HG02642 (cell line): ENCODE data around the gene GAS7.

ENCODE experiments used
- ATAC-seq: cut with Tn5 transposase; IDR thresholded peaks from one replicate; pipeline ENCODE4 v1.9.1; 2021; ENCODE audit warnings: mild to moderate bottlenecking; ENCODE audit not compliant: unreplicated experiment, poor library complexity

The GAS7 gene

DNA sequence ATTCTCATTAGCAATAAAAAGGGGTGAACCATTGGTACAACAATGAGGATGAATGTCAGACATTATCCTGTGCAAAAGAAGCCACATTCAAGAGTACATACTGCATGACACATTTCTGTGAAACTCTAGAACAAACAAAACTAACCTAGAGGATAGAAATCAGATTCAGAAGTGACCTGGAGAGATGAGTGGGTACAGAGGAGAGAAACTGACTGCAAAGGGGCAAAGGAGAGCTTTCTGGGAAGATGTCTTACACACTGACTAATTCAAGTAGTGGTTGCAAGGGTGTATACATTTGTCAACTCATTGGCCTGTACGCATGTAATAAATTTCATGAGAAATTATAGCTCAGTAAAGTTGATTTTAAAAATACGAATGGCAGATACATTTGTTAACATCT, 115.6 kb downstream of the GAS7 start:
- no peak for ATAC-seq

- ATAC-seq: no peak
Measured at GRCh38 chr17:10081571-10082169, 116.7 kb downstream of the GAS7 start.

GRCh38 chr17:10077561-10078299, 120.7 kb downstream of the GAS7 start:
- ATAC-seq: no peak

GRCh38 chr17:10075919-10076318, 122.5 kb downstream of the GAS7 start:
- ATAC-seq: no peak

DNA sequence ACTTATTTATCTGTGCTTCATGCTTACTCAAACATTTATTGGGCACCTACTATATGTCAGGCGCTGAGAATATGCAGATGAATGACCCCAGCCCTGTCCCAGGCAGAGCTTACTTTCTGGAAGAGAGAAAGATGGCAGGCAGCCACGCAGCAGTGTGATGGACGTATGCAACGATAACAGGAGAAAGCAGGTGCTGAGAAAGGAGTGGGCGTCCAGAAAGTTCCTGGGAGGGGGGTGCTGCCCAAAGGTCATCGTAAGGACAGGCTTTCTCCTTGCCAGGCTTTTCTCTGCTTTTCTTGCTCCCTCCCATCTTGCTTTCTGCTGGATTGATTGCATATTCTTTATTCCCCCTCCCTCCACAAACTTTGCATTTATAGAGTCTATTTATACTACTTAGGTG, 124.5 kb downstream of the GAS7 start:
- no peak for ATAC-seq

DNA sequence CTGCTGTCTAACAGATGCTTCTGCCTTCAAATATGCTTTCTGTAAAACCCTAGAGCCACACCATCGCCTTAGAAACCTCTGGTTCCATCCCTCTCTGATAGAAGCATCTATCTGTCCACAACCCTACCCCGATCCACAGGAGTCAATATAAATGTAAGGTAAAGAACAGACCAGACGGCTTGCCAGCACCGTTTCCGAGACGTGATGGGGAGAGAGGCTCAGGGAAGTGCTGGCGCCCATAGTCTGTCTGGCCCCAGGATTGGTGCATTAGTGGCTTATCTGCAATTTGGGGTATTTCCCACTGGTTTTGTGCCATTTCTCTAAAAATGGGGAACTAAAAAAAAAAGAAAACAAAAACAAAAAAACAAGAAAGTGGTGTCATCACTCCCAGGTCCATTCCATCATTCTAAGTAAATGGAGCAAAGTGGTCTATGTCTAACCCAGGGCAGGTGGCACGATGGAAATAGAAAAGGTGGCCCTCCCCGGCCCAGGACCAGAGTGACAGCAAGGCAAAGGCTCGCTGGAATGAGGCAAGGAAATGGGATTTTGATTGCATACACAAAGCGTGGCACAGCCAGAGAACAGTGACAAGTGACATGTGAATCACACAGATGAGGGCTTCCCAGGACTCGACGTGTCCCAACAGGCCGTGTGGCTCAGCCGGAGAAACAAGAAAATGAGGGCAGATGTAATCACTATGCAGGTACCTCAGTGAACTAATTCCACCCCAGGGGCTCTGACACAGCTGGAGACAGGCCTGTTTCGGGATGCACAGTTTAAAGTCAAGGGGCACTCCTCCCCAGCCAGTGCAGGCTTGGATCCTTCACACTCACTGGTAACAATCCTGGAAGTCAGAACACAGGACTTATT, 125.6 kb downstream of the GAS7 start:
- ATAC-seq: no peak

DNA sequence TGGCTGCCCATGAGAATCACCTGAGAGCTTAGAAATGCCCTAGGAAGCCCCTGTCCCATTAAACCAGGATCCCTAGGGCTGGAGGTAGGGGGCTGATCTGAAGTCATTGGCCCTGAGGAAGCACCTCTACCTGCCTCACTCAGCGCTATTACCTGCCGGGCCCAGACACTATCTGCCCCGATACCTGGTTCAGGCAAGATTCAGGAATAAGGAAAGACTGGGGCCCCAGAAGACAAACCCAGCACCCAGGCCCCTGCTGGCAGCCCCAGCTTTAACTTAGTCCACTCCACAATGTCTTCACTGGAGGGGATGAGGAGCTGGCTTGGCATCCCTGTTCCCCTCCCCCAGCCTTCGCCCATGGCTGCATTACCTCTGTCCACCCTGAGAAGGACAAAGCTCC, 126.3 kb downstream of the GAS7 start:
- no peak for ATAC-seq

DNA sequence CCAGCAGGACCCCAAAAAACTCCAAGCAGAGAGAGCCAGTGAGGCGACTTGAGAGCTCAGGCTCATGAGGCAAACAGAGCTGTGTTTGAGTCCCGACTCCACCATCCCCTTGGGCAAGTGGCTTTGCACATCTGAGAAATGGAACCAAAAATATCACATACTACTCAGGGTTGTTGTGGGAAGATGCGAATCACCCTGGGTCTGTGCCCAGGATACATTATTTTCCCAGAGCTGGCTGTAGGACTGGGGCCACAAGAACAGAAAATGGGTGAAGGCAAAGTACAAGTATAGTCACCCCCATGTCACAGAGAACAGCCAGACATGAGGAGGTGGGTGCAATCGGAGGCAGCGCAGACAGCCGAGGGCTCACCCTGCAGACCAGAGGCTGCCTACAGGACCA, 127.3 kb downstream of the GAS7 start:
- no peak for ATAC-seq

DNA sequence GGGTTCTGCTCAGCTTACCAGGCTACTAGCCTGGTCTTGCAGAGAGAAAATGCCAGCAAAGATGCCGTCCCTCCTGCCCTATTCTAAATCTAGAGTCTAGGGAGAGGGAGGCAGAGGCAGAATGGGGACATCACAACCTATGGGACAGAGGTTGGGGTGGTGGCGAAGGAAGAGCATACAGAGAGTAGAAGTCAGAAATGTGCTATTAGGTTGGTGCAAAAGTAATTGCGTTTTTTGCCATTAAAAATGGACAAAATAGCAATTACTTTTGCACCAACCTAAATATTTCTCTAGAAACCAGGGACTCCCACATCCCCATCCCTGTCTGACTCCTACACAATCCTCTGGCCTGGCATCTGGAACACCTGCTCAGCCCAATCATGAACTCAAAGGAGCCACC, 127.7 kb downstream of the GAS7 start:
- no peak for ATAC-seq

- no peak for ATAC-seq
Measured at GRCh38 chr17:10069301-10069700, 129.1 kb downstream of the GAS7 start.

DNA sequence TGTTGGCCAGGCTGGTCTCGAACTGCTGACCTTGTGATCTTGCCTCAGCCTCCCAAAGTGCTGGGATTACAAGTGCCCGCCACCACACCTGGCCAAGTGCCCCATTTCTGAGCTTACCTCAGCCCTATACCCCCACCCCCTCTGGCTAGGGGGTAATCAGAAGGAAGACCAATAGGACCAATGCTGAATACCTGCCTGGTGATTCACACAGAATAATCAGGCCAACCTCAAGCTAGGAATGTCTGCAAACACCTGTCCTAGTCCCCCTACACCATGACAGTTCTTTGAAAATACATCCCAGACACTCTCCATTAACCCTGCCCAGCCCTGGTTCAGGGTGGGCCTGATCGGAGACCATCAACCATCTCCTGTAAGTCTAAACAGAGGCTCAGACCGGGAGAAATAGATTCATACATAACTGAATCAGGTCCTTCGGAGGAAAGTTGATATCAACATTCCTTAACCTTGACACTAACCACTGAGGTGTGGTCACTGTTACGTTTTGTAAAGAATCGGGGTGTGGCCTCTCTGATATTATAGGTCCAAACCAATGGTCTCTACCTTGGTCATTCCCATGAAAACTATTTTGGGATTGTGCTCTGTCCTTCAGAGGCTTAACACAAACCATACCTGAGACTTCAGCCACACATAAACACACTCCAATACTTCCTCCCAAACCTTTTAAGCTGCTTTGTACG, 130.8 kb downstream of the GAS7 start:
- no peak for ATAC-seq

- ATAC-seq: no peak
Measured at GRCh38 chr17:10064536-10064935, 133.9 kb downstream of the GAS7 start.

DNA sequence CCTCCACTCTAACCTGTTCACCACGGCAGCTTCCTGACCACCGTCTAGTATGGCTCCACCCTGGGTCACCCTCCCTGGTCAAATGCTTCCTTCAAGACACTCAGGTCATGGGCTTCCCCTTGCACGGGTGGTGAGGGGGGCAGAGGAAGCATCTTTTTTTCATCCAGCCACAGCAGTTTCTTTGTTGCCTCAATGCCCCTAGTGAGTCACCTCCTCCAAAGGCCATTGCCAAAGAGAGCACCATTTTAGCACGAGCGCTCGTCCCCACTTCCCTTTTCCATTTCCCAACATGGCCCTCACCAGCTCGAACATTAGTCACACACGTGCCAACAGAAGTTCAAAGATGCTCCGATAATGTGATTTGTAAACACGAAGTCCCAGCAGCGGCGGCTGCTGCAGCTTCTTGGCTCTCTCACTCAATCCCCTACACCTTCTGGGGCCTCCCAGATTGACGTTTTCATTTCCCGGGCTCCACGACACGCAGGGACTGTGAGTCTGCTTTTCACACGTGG, 134.6 kb downstream of the GAS7 start:
- no peak for ATAC-seq

DNA sequence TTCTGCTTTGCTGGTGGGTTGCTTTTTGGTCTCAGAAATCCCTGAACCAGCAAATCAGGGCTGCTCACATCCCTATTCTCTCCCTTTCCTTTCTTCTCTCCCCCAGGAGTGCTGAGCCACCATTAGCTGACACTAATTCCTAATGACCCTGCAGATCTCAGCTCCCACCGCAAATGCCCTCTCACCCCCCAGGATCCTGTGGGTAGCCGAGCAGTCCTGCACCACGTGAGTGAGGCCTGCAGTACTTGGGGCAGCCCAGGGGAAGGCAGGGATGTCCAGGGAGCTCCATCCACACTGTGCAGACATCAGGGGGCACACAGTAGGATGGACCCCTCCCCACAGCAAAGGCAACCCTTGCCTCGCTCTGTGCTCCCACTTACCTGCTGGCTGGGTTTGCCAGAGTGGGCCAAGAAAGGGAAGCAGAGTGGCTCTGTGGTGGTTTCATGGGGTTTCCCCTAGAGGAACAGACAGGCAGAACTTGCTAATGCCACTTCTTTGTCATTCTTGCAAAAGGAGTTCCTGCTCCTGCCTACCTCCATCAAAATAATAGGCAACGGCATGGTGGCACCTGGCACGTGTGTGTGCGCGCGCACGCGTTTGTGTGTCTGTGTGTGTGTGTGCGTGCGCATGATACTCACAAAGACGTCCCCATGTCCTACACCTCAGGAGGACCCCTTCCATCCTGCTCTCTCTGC, 135.6 kb downstream of the GAS7 start:
- ATAC-seq: no peak

DNA sequence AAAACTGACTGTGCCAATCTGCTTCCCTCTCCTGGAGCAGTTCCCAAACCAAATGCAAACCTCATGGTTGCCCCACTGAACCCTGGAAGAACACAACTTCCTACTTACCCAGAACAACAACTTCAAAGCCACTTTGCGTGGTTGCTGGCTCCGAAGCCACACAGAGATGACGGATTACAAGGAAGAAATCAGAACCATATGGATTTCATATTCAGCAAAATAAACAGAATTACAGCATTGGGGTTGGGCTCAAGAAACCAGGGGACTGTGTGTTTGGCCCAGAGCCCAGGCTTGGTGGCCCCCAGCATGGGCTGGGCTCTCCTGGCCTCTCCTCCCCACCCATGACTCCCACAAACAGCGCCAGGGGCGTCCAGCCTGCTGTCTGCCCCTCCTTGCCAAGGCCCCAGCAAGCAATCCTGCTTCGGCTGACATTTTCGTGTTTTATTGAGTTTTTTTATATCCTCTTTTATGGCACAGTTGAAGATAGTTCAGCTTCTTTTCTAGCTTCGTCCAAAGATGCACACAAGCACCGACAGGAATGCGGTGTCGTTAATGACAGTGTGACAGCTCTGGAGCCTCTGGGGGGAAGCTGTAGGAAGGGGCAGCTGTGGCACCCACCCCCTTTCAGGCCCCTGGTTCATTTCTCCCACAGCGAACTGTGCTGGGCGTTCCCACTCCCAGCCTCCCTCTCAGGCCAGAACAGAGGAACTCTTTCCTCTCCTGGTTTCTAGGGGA, 137.1 kb downstream of the GAS7 start:
- no peak for ATAC-seq

DNA sequence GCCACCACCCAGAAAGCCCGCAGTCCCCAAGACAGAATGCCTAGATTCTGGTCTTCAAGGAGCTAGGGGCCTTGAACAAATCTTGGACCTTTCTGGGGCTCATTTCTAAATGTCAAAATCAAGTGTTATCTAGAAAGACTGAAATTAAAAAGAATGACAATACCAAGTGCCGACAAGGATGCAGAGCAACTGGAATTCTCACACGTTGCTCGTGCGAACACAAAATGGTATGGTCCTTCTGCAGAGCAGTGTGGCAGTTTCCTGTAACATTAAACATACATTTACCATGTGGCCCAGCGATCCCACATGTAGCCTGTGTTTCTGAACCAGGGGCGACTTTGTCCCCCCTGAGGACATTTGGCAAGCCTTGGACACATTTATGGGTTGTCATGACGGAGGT, 137.9 kb downstream of the GAS7 start:
- ATAC-seq: no peak

GRCh38 chr17:10059684-10060211, 138.7 kb downstream of the GAS7 start:
- peak; percentile 79 for ATAC-seq

GRCh38 chr17:10058921-10059683, 139.3 kb downstream of the GAS7 start:
- peak; percentile 30 for ATAC-seq
